CD14-positive monocyte (primary cell): ENCODE results near the gene FNDC7. TPM values are rescaled to one million over a fixed set of nuclear protein-coding genes. Genes with fewer than 3 reads are reported as not detected.
"Not testable (repeated sequence)": the region's sequence is repeated elsewhere in the genome, so short reads cannot be mapped to it uniquely, and the experiment has no call there.

ENCODE experiments used
- DNase-seq, 3 donors: peaks; one replicate each; pipeline ENCODE4 v3.0.0-alpha.2; 2011 to 2022
- H2AFZ ChIP-seq: 2 replicates; pipeline ENCODE4 v1.6.0; 2012; ENCODE audit warnings: mild to moderate bottlenecking, low read depth, low read length, inconsistent platforms; ENCODE audit not compliant: insufficient read depth, poor library complexity, severe bottlenecking
- H3K27ac ChIP-seq, 2 donors: 1 replicate in 1 of 2; 2 replicates in 1 of 2; pipeline ENCODE4 v1.5.1; 2012 to 2013; ENCODE audit warnings: low read length in 2 of 2, control low read depth in 1 of 2, inconsistent platforms in 1 of 2, low read depth in 1 of 2, mild to moderate bottlenecking in 1 of 2
- H3K27me3 ChIP-seq, 2 donors: one replicate each; pipeline versions ENCODE4 v1.6.0 to v1.6.1; 2011 to 2013; ENCODE audit warnings: low read length in 2 of 2; ENCODE audit not compliant: control insufficient read depth in 2 of 2, insufficient read depth in 2 of 2
- H3K36me3 ChIP-seq, 2 donors: replicated peaks in 1 of 2; 1 replicate in 1 of 2; 2 replicates in 1 of 2; pipeline versions ENCODE4 v1.5.1 to v1.6.1; 2012 to 2013; ENCODE audit warnings: low read length in 2 of 2, control low read depth in 1 of 2, inconsistent platforms in 1 of 2, mild to moderate bottlenecking in 1 of 2; ENCODE audit not compliant: insufficient read depth in 2 of 2, control insufficient read depth in 1 of 2
- H3K4me1 ChIP-seq, 2 donors: 1 replicate in 1 of 2; 2 replicates in 1 of 2; pipeline versions ENCODE4 v1.5.1 to v1.6.1; 2012 to 2013; ENCODE audit warnings: low read length in 2 of 2, control low read depth in 1 of 2, inconsistent platforms in 1 of 2, mild to moderate bottlenecking in 1 of 2, moderate library complexity in 1 of 2; ENCODE audit not compliant: insufficient read depth in 2 of 2, control insufficient read depth in 1 of 2
- H3K4me2 ChIP-seq: replicated peaks from 2 replicates; pipeline ENCODE3; 2012; ENCODE audit warnings: low read length, moderate library complexity, mild to moderate bottlenecking; ENCODE audit not compliant: poor library complexity, severe bottlenecking; ENCODE audit errors: extremely low read depth
- H3K4me3 ChIP-seq, 3 experiments: fragments of 200-600 bp in 1 of 3; sonication (generic) in 1 of 3; replicated peaks in 1 of 3; 1 replicate in 2 of 3; 2 replicates in 1 of 3; pipeline ENCODE4 v1.5.1; 2011 to 2013; ENCODE audit warnings: low read length in 3 of 3, mild to moderate bottlenecking in 3 of 3, control low read depth in 2 of 3, low read depth in 2 of 3, inconsistent platforms in 1 of 3, moderate library complexity in 1 of 3
- H3K79me2 ChIP-seq: 2 replicates; pipeline ENCODE4 v1.6.0; 2012; ENCODE audit warnings: mild to moderate bottlenecking, control low read depth, inconsistent platforms, low read length, moderate library complexity; ENCODE audit not compliant: insufficient read depth
- H3K9ac ChIP-seq: 2 replicates; pipeline ENCODE4 v1.6.0; 2017; ENCODE audit warnings: low read length, mild to moderate bottlenecking; ENCODE audit not compliant: insufficient read depth, poor library complexity, severe bottlenecking
- H3K9me3 ChIP-seq, 2 donors: replicated peaks in 1 of 2; 1 replicate in 1 of 2; 2 replicates in 1 of 2; pipeline versions ENCODE4 v1.5.1 to v1.6.1; 2012 to 2013; ENCODE audit warnings: low read length in 2 of 2, control low read depth in 1 of 2; ENCODE audit not compliant: control insufficient read depth in 1 of 2, insufficient read depth in 1 of 2
- H4K20me1 ChIP-seq: 2 replicates; pipeline ENCODE4 v1.6.0; 2012; ENCODE audit warnings: mild to moderate bottlenecking, low read length, control low read depth, moderate library complexity; ENCODE audit not compliant: insufficient read depth
- H3K27ac Mint-ChIP-seq, 7 donors: one replicate each; pipeline ENCODE4 v1.8.0; 2020; ENCODE audit warnings: mild to moderate bottlenecking in 7 of 7, mixed read lengths in 7 of 7, moderate library complexity in 6 of 7, inconsistent platforms in 2 of 7
- H3K27me3 Mint-ChIP-seq, 3 donors: one replicate each; pipeline ENCODE4 v1.8.0; 2021 to 2022; ENCODE audit warnings: low read depth in 3 of 3, mild to moderate bottlenecking in 3 of 3, mixed read lengths in 3 of 3, moderate library complexity in 3 of 3, inconsistent platforms in 1 of 3
- H3K36me3 Mint-ChIP-seq, 2 donors: one replicate each; pipeline ENCODE4 v1.8.0; 2020; ENCODE audit warnings: mixed read lengths in 2 of 2, inconsistent platforms in 1 of 2, mild to moderate bottlenecking in 1 of 2
- H3K4me1 Mint-ChIP-seq: one replicate; pipeline ENCODE4 v1.8.0; 2020; ENCODE audit warnings: mild to moderate bottlenecking, mixed read lengths
- H3K4me3 Mint-ChIP-seq, 2 donors: one replicate each; pipeline ENCODE4 v1.8.0; 2020; ENCODE audit warnings: mild to moderate bottlenecking in 2 of 2, mixed read lengths in 2 of 2, moderate library complexity in 1 of 2
- H3K9me3 Mint-ChIP-seq, 7 donors: one replicate each; pipeline ENCODE4 v1.8.0; 2020 to 2022; ENCODE audit warnings: mixed read lengths in 7 of 7, mild to moderate bottlenecking in 6 of 7, moderate library complexity in 6 of 7, inconsistent platforms in 2 of 7
- CTCF ChIP-seq: fragments of 200-600 bp; IDR thresholded peaks from one replicate; pipeline ENCODE4 v1.8.0; 2022; ENCODE audit warnings: antibody characterized with exemption, mild to moderate bottlenecking
- WGBS: methylation state at CpG from one replicate; pipeline ENCODE4 v1.1.5; 2013; ENCODE audit warnings: missing lambda C conversion rate; ENCODE audit not compliant: insufficient coverage; 5-methylcytosine and 5-hydroxymethylcytosine counted together
- intact Hi-C, 2 donors: fragments of 100-400 bp; cut with micrococcal nuclease; formaldehyde crosslinking; loops; one replicate each; pipeline versions ENCODE4 v1.15.0 to v1.15.1; 2023
- polyA plus RNA-seq, 3 donors: library from polyadenylated mRNA; depleted of rRNA in 1 of 3; unstranded in 2 of 3; stranded (reverse) in 1 of 3; fragments of 300-500 nt in 2 of 3; fragments of >200 nt in 1 of 3; fragmentation: Illumina TruSeq in 2 of 3; gene quantifications; 1 replicate in 2 of 3; 2 replicates in 1 of 3; pipeline ENCODE4 v1.2.3, GENCODE V29; 2012 to 2021

Gene FNDC7
- polyA plus RNA-seq, 3 donors = 0.07 TPM; not detected in 2

DNA sequence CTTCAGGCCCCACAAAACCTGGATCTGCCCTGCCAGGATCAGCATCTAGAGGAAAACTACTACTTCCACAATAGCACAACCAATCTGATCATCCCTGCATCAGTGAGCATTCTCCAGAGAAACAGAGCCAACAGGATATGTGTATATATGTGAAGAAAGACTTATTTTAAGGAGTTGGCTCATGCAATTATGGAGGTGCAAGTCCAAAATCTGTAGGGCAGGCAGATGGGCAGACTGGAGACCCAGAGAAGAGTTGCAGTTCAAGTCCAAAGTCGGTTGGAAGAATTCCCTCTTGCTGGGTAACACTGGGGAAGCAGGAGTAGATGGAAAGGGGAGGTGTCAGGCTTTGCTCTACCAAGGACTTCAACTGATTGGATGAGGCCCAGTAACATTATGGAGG is 46.9 kb upstream of the FNDC7 start:
- Mint-ChIP-seq H3K4me3 (no peak overlapping the region), H3K27ac (no peak overlapping the region), H3K36me3 (peaks cover 0 to 2% of the 10 kb centered on the region in 2 donors), H3K9me3 (peaks cover 0 to 8% (median 0%) of the 10 kb centered on the region in 7 donors), H3K4me1 (peaks cover 21% of the 10 kb centered on the region), H3K27me3 (no peaks in the 10 kb centered on the region)
- Histone ChIP-seq H3K4me1 (peaks cover 14 to 17% of the 10 kb centered on the region in 2 donors), H3K9ac (no peak overlapping the region), H3K27me3 (no peaks in the 10 kb centered on the region), H3K79me2 (peaks cover 4% of the 10 kb centered on the region), H3K9me3 (no peaks in the 10 kb centered on the region), H3K4me2 (no peak overlapping the region), H3K27ac (no peak overlapping the region), H4K20me1 (no peaks in the 10 kb centered on the region), H2AFZ (no peak overlapping the region), H3K36me3 (no peaks in the 10 kb centered on the region), H3K4me3 (no peak overlapping the region)
- TF ChIP-seq CTCF = no peak
- DNase-seq = no peak
- intact Hi-C loops = no loop called here
- 100% methylated on average over 1 of the region's 1 CpG for WGBS

DNA sequence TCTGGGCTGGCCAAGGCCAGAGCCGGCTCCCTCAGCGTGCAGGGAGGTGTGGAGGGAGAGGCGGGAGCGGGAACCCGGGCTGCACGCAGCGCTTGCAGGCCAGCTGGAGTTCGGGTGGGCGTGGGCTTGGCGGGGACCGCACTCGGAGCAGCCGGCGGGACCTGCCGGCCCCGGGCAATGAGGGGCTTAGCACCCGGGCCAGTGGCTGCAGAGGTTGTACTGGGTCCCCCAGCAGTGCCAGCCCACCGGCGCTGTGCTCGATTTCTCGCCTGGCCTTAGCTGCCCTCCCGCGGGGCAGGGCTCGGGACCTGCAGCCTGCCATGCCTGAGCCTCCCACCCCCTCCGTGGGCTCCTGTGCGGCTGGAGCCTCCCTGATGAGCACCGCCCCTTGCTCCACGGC is 45.3 kb upstream of the FNDC7 start:
- H3K4me1 Mint-ChIP-seq = peaks cover 16% of the 10 kb centered on the region
- H3K9me3 Mint-ChIP-seq, H3K4me3 Mint-ChIP-seq, H3K27ac ChIP-seq, H2AFZ ChIP-seq, H3K36me3 Mint-ChIP-seq, H3K27me3 Mint-ChIP-seq, H4K20me1 ChIP-seq, H3K4me1 ChIP-seq, H3K36me3 ChIP-seq, H3K27me3 ChIP-seq, DNase-seq, H3K9ac ChIP-seq, H3K4me3 ChIP-seq, H3K27ac Mint-ChIP-seq, H3K9me3 ChIP-seq, H3K79me2 ChIP-seq, H3K4me2 ChIP-seq, intact Hi-C loops: not testable (repeated sequence)
- WGBS = 99% methylated on average over 26 of the region's 28 CpGs
